ENCODE results near the gene NTMT1. TPM values are rescaled to one million over a fixed set of nuclear protein-coding genes. Genes with fewer than 3 reads are reported as not detected.
A peak's percentile ranks its signal among the peaks of the same experiment; 100 is the strongest.

NTMT1 gene
- total and polyA plus RNA-seq, 8 donors: 1.7 to 68.4 (median 28.0) TPM

GRCh38 chr9:129609486-129610212 lies 16.3 kb upstream of the NTMT1 start:
- 6 to 15% (median 10%) methylated on average over 8 to 30 of the region's 30 CpGs for WGBS, 5 donors

GRCh38 chr9:129610213-129610472 lies 15.8 kb upstream of the NTMT1 start:
- Histone ChIP-seq H3K9me3 (no peaks in the 10 kb centered on the region), H3K36me3 (no peaks in the 10 kb centered on the region), H3K4me1 (peaks cover 37 to 68% (median 58%) of the 10 kb centered on the region in 4 donors), H3K27ac (peak overlapping the region; percentile 89 to 98 (median 94)), H3K27me3 (no peaks in the 10 kb centered on the region), H3K4me3 (peak overlapping the region; percentile 65 to 69 (median 66))
- intact Hi-C loops (cut with DNase I; ENCODE audit: low total_unique reads): loop anchor here (5.0 kb wide), 1 partner anchor 473 kb away; no protein-coding TSS in a partner anchor
- TF ChIP-seq EP300 (IDR thresholded peaks at IDR 0.05): no peak
- TF ChIP-seq POLR2A (IDR thresholded peaks at IDR 0.05): no peak
- TF ChIP-seq POLR2AphosphoS5 (IDR thresholded peaks at IDR 0.05): no peak
- TF ChIP-seq, protein P1, sequence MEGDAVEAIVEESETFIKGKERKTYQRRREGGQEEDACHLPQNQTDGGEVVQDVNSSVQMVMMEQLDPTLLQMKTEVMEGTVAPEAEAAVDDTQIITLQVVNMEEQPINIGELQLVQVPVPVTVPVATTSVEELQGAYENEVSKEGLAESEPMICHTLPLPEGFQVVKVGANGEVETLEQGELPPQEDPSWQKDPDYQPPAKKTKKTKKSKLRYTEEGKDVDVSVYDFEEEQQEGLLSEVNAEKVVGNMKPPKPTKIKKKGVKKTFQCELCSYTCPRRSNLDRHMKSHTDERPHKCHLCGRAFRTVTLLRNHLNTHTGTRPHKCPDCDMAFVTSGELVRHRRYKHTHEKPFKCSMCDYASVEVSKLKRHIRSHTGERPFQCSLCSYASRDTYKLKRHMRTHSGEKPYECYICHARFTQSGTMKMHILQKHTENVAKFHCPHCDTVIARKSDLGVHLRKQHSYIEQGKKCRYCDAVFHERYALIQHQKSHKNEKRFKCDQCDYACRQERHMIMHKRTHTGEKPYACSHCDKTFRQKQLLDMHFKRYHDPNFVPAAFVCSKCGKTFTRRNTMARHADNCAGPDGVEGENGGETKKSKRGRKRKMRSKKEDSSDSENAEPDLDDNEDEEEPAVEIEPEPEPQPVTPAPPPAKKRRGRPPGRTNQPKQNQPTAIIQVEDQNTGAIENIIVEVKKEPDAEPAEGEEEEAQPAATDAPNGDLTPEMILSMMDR (IDR thresholded peaks at IDR 0.05): no peak
- 0 to 3% (median 0%) methylated on average over 1 to 24 of the region's 24 CpGs for WGBS, 5 donors
- DNase-seq: no peak

More at GRCh38 chr9:129609486-129610212, 16.3 kb upstream of the NTMT1 start:
- Histone ChIP-seq H3K9me3 (no peaks in the 10 kb centered on the region), H3K4me3 (peak overlapping the region; percentile 65 to 69 (median 66)), H3K36me3 (no peaks in the 10 kb centered on the region), H3K27me3 (no peaks in the 10 kb centered on the region), H3K4me1 (peaks cover 37 to 71% (median 58%) of the 10 kb centered on the region in 4 donors), H3K27ac (peak overlapping the region; percentile 89 to 98 (median 94))
- DNase-seq: peak; percentile 74 to 87
- intact Hi-C loops (cut with DNase I; ENCODE audit: low total_unique reads): loop anchor here (5.0 to 10.0 kb wide), 2 partner anchors 115 to 472 kb away; no protein-coding TSS in a partner anchor
- TF ChIP-seq POLR2A (IDR thresholded peaks at IDR 0.05) (no peak), EP300 (IDR thresholded peaks at IDR 0.05) (no peak), POLR2AphosphoS5 (IDR thresholded peaks at IDR 0.05) (peak in 2 of 3 donors; percentile 27 to 28)
- TF ChIP-seq, protein P1 (IDR thresholded peaks at IDR 0.05): no peak

DNA sequence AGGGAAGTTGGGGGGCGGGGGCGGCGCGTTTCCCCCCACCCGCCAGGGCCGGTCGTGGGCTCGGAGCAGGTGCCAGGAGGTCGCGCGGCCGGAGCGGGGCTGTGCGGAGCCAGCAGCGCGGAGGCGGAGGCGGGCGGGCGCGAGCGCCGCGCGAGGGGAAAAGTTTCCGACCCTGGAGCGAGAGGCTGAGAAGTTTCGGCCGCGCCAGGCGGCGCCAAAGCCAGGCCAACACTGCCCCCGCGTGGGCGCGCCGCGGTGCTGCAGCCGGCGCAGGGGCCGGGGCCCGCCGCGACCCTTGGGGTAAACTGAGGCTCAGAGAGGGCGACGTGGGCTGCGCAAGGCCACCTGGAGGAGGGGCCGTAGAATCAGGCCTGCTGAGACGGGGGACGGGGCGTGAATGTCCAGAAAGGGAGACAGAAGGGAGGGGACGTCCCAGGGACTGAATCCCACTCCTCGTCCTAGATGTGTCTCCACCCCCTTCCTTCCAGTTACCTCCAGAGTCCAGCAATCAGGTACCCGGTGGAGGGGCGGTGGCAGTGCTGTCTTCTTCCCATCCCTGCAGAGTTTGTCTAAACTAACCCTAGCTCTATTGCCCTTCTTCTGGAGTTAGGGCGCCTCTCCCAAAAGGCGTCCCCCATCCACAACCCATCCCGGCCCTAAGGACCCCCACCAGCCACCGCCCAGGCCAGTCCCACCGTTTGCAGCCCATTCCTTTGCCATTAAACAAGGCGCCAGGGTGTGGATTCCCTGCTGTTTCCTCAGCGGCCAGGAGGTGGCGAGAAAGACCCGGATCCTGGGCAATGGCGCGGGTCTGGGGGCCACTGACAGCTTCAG lies 15.3 kb upstream of the NTMT1 start:
- DNase-seq: peak; percentile 82 to 91
- Histone ChIP-seq H3K4me1 (peaks cover 37 to 68% (median 58%) of the 10 kb centered on the region in 4 donors), H3K27me3 (no peaks in the 10 kb centered on the region), H3K36me3 (no peaks in the 10 kb centered on the region), H3K9me3 (no peaks in the 10 kb centered on the region), H3K27ac (peak overlapping the region; percentile 89 to 98 (median 94)), H3K4me3 (peak overlapping the region; percentile 65 to 69 (median 66))
- TF ChIP-seq POLR2AphosphoS5 (IDR thresholded peaks at IDR 0.05) (peak in 2 of 3 donors; percentile 30 to 41), EP300 (IDR thresholded peaks at IDR 0.05) (no peak)
- TF ChIP-seq, protein P1 (IDR thresholded peaks at IDR 0.05): peak in 6 of 7 experiments; percentile 6 to 98 (median 90)
- intact Hi-C loops (cut with DNase I; ENCODE audit: low total_unique reads): loop anchor here (5.0 kb wide), 1 partner anchor 473 kb away; no protein-coding TSS in a partner anchor
- WGBS, 5 donors: 0 to 1% (median 1%) methylated on average over 35 to 66 of the region's 66 CpGs

- Histone ChIP-seq H3K27ac (peak overlapping the region in 4 of 5 donors; percentile 89 to 98 (median 94)), H3K36me3 (no peaks in the 10 kb centered on the region), H3K4me1 (peaks cover 37 to 68% (median 58%) of the 10 kb centered on the region in 4 donors), H3K27me3 (no peaks in the 10 kb centered on the region), H3K9me3 (no peaks in the 10 kb centered on the region), H3K4me3 (peak overlapping the region; percentile 65 to 69 (median 66))
- 23 to 28% (median 24%) methylated on average over 12 of the region's 12 CpGs for WGBS, 5 donors
- intact Hi-C loops (cut with DNase I; ENCODE audit: low total_unique reads): loop anchor here (5.0 kb wide), 1 partner anchor 474 kb away; no protein-coding TSS in a partner anchor
- no peak for DNase-seq
- TF ChIP-seq POLR2AphosphoS5 (IDR thresholded peaks at IDR 0.05): no peak
- no peak for TF ChIP-seq EP300 (IDR thresholded peaks at IDR 0.05)
- TF ChIP-seq, protein P1 (IDR thresholded peaks at IDR 0.05): no peak
- no peak for TF ChIP-seq POLR2A (IDR thresholded peaks at IDR 0.05)
Observed at GRCh38 chr9:129611307-129611800, 14.6 kb upstream of the NTMT1 start.
